ENCODE measurements around the gene MYO10.

MYO10 gene

GRCh38 chr5:16884595-16884994 lies 51.5 kb downstream of the MYO10 start:
- Histone ChIP-seq H3K4me3 (replicated peaks; ENCODE audit: low read depth, low read length) (no peak overlapping the region), H3K36me3 (ENCODE audit: control insufficient read depth, insufficient read depth, low read length) (no peaks in the 10 kb centered on the region), H3K27me3 (replicated peaks; ENCODE audit: control insufficient read depth, insufficient read depth, low read length) (no peaks in the 10 kb centered on the region)
- no peak for DNase-seq (ENCODE audit: extremely low read depth, insufficient read length)
- no peak for TF ChIP-seq CTCF (IDR thresholded peaks at IDR 0.05; ENCODE audit: insufficient read depth, low read length, poor library complexity, severe bottlenecking)

- H3K36me3 ChIP-seq (ENCODE audit: control insufficient read depth, insufficient read depth, low read length), result no peaks in the 10 kb centered on the region
- TF ChIP-seq CTCF (IDR thresholded peaks at IDR 0.05; ENCODE audit: insufficient read depth, low read length, poor library complexity, severe bottlenecking), result no peak
- H3K27me3 ChIP-seq (replicated peaks; ENCODE audit: control insufficient read depth, insufficient read depth, low read length), result no peaks in the 10 kb centered on the region
- no peak overlapping the region for H3K4me3 ChIP-seq (replicated peaks; ENCODE audit: low read depth, low read length)
- DNase-seq (ENCODE audit: extremely low read depth, insufficient read length), result no peak
Observed at GRCh38 chr5:16883806-16884205, 52.3 kb downstream of the MYO10 start.

GRCh38 chr5:16883176-16883575 lies 52.9 kb downstream of the MYO10 start:
- H3K36me3 ChIP-seq (ENCODE audit: control insufficient read depth, insufficient read depth, low read length), result no peaks in the 10 kb centered on the region
- no peak overlapping the region for H3K4me3 ChIP-seq (replicated peaks; ENCODE audit: low read depth, low read length)
- DNase-seq (ENCODE audit: extremely low read depth, insufficient read length), result no peak
- TF ChIP-seq CTCF (IDR thresholded peaks at IDR 0.05; ENCODE audit: insufficient read depth, low read length, poor library complexity, severe bottlenecking), result no peak
- no peaks in the 10 kb centered on the region for H3K27me3 ChIP-seq (replicated peaks; ENCODE audit: control insufficient read depth, insufficient read depth, low read length)

- no peak overlapping the region for H3K4me3 ChIP-seq (replicated peaks; ENCODE audit: low read depth, low read length)
- DNase-seq (ENCODE audit: extremely low read depth, insufficient read length), result no peak
- no peak for TF ChIP-seq CTCF (IDR thresholded peaks at IDR 0.05; ENCODE audit: insufficient read depth, low read length, poor library complexity, severe bottlenecking)
- no peaks in the 10 kb centered on the region for H3K27me3 ChIP-seq (replicated peaks; ENCODE audit: control insufficient read depth, insufficient read depth, low read length)
- no peaks in the 10 kb centered on the region for H3K36me3 ChIP-seq (ENCODE audit: control insufficient read depth, insufficient read depth, low read length)
Observed at GRCh38 chr5:16881251-16881650, 54.8 kb downstream of the MYO10 start.

- no peak for DNase-seq (ENCODE audit: extremely low read depth, insufficient read length)
- Histone ChIP-seq H3K27me3 (replicated peaks; ENCODE audit: control insufficient read depth, insufficient read depth, low read length) (no peaks in the 10 kb centered on the region), H3K36me3 (ENCODE audit: control insufficient read depth, insufficient read depth, low read length) (no peaks in the 10 kb centered on the region), H3K4me3 (replicated peaks; ENCODE audit: low read depth, low read length) (no peak overlapping the region)
- TF ChIP-seq CTCF (IDR thresholded peaks at IDR 0.05; ENCODE audit: insufficient read depth, low read length, poor library complexity, severe bottlenecking), result no peak
Observed at GRCh38 chr5:16880547-16880946, 55.5 kb downstream of the MYO10 start.

- TF ChIP-seq CTCF (IDR thresholded peaks at IDR 0.05; ENCODE audit: insufficient read depth, low read length, poor library complexity, severe bottlenecking), result no peak
- no peaks in the 10 kb centered on the region for H3K36me3 ChIP-seq (ENCODE audit: control insufficient read depth, insufficient read depth, low read length)
- no peak for DNase-seq (ENCODE audit: extremely low read depth, insufficient read length)
- H3K4me3 ChIP-seq (replicated peaks; ENCODE audit: low read depth, low read length), result no peak overlapping the region
- H3K27me3 ChIP-seq (replicated peaks; ENCODE audit: control insufficient read depth, insufficient read depth, low read length), result no peaks in the 10 kb centered on the region
Observed at GRCh38 chr5:16879650-16880049, 56.4 kb downstream of the MYO10 start.

Data from GM06990 (cell line).